ENCODE measurements around the gene CRYBA2. TPM values are rescaled to one million over a fixed set of nuclear protein-coding genes. Genes with fewer than 3 reads are reported as not detected.

The CRYBA2 gene
- total RNA-seq, 1 donor from 2014 or later: not detected

- H3K4me3 ChIP-seq (ENCODE audit: low read depth, low read length): no peak overlapping the region
- TF ChIP-seq, protein P1, sequence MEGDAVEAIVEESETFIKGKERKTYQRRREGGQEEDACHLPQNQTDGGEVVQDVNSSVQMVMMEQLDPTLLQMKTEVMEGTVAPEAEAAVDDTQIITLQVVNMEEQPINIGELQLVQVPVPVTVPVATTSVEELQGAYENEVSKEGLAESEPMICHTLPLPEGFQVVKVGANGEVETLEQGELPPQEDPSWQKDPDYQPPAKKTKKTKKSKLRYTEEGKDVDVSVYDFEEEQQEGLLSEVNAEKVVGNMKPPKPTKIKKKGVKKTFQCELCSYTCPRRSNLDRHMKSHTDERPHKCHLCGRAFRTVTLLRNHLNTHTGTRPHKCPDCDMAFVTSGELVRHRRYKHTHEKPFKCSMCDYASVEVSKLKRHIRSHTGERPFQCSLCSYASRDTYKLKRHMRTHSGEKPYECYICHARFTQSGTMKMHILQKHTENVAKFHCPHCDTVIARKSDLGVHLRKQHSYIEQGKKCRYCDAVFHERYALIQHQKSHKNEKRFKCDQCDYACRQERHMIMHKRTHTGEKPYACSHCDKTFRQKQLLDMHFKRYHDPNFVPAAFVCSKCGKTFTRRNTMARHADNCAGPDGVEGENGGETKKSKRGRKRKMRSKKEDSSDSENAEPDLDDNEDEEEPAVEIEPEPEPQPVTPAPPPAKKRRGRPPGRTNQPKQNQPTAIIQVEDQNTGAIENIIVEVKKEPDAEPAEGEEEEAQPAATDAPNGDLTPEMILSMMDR (conservative IDR thresholded peaks at IDR 0.05; ENCODE audit: low read depth, low read length): no peak
- DNase-seq (ENCODE audit: low read depth): no peak
Measured at GRCh38 chr2:219028996-219029828, 36.0 kb upstream of the CRYBA2 start.

DNA sequence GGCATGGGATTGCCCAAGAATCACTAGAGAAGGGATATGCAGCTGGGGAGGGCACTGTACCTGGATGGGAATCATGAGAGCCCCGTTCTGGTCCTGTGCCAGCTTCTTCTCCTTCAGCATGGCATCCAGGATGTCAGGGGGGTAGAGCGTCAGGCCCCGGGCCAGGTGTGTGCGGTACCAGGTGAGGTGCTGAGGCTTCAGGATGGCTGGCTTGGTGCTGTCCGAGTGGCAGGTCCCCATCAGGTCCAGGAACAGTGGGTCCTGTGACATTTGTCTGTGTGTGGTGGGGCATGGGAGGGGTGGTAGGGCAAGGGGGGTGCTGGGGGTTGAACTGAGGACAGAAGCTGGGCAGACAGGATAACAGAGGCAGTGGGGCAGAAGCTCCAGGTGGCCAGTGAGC lies 34.9 kb upstream of the CRYBA2 start:
- no peak for DNase-seq (ENCODE audit: low read depth)
- no peak overlapping the region for H3K4me3 ChIP-seq (ENCODE audit: low read depth, low read length)
- TF ChIP-seq, protein P1 (conservative IDR thresholded peaks at IDR 0.05; ENCODE audit: low read depth, low read length): no peak

DNA sequence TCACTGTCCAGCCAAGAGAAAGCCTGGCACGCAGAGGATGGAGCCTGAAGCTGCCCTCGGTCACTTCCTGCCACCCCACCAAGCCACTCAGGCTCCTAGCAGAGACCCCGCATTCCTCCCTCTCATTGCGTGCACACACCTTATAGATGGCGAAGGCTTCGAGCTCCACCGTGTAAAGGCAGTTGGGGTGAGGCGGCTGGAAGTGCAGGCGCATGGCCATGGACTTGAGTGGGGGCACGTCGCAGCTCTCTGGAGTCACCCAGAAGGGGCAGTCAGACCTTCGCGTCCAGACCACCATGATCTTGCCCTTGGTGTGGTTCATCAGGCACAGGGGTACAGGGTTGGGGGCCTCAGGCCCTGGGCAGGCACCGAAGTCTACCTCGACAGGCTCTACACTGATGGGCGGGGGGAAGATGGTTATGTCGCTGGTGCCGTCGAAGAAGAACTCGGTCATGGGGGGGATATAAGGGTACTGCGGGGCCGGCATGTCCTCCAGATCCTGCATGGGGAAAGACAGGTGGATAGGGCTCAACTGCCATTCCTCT lies 34.4 kb upstream of the CRYBA2 start:
- TF ChIP-seq, protein P1 (conservative IDR thresholded peaks at IDR 0.05; ENCODE audit: low read depth, low read length): no peak
- DNase-seq (ENCODE audit: low read depth): no peak
- no peak overlapping the region for H3K4me3 ChIP-seq (ENCODE audit: low read depth, low read length)

GRCh38 chr2:219026946-219027345 lies 33.7 kb upstream of the CRYBA2 start:
- TF ChIP-seq, protein P1 (conservative IDR thresholded peaks at IDR 0.05; ENCODE audit: low read depth, low read length): no peak
- no peak for DNase-seq (ENCODE audit: low read depth)

GRCh38 chr2:219025637-219026585 lies 32.7 kb upstream of the CRYBA2 start:
- no peak for DNase-seq (ENCODE audit: low read depth)
- TF ChIP-seq, protein P1 (conservative IDR thresholded peaks at IDR 0.05; ENCODE audit: low read depth, low read length): no peak
- H3K4me3 ChIP-seq (ENCODE audit: low read depth, low read length): no peak overlapping the region

More at GRCh38 chr2:219026946-219027345, 33.7 kb upstream of the CRYBA2 start:
- no peak overlapping the region for H3K4me3 ChIP-seq (ENCODE audit: low read depth, low read length)

GRCh38 chr2:219024059-219024458 lies 30.8 kb upstream of the CRYBA2 start:
- TF ChIP-seq, protein P1 (conservative IDR thresholded peaks at IDR 0.05; ENCODE audit: low read depth, low read length): no peak
- H3K4me3 ChIP-seq (ENCODE audit: low read depth, low read length): no peak overlapping the region
- DNase-seq (ENCODE audit: low read depth): no peak

Data from epithelial cell of proximal tubule (primary cell).